ENCODE results near the gene KANSL1.
"Not testable (repeated sequence)": the region's sequence is repeated elsewhere in the genome, so short reads cannot be mapped to it uniquely, and the experiment has no call there.

GRCh38 chr17:46186827-46187235 lies 6.4 kb downstream of the KANSL1 start:
- not testable (repeated sequence) for TF ChIP-seq CTCF, POLR2A (IDR thresholded peaks at IDR 0.05)
